ENCODE results near the gene PARD6A.

PARD6A gene

DNA sequence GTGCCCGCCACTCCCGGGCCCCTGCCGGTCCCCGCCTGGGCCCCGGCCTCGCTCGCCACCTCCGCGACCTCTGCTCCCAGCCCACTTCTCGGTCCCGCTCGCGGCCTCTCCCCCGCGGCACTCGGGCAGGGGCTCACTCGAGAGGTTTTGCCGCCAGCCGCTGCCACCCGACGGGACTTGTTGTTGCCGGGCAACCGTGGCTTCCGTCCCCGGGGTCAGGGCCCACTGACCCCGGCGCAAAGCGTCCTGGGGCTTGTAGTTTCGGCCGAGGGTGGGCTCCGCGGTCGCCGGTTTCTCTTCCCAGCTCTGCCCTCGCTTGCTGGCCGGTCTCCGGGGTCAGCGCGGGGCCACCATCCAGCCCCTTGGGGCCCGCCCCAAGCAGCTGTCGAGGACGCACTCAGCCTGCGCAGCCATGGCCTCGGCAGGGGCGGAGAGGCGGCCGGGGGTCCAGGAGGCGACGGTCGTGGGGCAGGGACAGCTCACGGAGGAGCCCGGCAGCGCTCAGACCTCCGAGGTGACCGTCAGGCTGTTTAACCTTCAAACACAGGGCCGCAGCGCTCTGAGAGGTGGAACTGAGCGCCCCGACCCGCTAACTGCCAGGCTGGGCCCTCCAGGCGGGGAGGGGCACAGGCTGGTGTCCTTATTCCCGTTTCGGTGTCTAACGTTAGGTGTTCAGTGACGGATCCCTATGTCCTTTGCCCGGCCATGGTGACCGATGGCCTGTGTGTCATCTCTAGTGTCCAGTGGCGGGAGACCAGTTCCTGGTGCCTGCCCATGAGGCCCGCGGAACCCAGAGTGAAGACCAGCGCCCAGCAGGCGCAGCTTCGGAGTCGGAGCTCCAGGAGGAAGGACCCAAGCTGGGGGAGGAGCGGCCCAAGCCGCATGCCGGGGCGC, 6.0 kb downstream of the PARD6A start, which contains the start of the genes C16orf86 and ENKD1:
Gene C16orf86, plus strand, starts transcription at position 256 of the 894 bp plus-strand sequence. Its CDS starts 157 bp downstream, at position 413.
Gene ENKD1, minus strand, starts transcription at position 192 of the 894 bp plus-strand sequence. CDS start 308 bp downstream, outside the sequence.
- DNase-seq (ENCODE audit: low read depth), result peak; percentile 68

DNA sequence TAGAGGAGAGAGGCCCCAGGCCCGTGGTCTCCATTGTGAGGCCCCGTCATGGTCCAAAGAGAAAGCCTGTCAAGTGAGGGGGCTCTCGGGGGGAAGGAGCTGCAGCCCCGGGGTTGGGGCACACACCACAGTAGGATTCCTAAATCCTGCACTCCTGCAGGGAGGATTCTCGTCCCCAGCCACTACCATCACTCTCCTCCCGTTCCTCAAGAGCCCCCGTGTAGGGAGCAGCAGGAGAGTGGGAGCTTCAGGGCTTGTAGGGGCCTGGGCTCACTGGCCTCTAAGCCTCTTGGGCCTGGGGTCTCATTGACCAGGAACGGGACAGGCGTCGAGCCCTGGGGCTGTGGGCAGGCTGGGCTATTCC, 6.7 kb downstream of the PARD6A start:
- no peak for DNase-seq (ENCODE audit: low read depth)

DNA sequence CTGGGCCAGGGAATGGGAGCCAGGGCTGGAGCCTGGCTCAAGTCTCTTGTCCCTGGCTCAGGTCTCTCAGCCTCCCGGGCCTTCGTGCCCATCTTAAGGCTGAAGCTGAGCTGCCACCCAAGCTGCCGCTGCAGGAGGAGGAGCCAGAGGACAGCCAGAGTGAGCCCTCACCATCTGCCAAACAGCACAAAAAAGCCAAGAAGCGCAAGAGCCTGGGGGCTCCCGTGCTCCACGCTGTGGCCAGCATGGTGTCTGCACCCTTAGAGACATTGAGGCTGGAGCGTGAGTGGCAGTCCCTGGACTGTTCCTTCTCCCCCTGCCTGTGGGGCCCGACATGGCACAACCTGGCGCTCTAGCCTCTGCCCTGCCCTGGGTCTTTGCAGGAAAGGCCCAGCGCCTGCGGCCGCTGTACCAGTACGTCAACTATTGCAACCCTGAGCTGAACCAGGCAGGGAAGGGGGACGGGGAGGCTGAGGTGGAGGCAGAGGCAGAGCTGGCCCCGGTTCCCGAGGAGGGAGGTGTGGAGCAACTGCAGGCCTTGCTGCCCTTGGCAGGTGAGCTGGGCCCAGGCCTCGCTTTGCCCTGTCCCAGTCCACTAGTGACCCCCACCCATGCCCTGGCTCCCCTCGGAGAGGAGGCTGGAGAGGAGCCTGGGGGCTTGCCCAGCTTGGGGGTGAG, 7.2 kb downstream of the PARD6A start:
- peak; percentile 60 for DNase-seq (ENCODE audit: low read depth)

DNA sequence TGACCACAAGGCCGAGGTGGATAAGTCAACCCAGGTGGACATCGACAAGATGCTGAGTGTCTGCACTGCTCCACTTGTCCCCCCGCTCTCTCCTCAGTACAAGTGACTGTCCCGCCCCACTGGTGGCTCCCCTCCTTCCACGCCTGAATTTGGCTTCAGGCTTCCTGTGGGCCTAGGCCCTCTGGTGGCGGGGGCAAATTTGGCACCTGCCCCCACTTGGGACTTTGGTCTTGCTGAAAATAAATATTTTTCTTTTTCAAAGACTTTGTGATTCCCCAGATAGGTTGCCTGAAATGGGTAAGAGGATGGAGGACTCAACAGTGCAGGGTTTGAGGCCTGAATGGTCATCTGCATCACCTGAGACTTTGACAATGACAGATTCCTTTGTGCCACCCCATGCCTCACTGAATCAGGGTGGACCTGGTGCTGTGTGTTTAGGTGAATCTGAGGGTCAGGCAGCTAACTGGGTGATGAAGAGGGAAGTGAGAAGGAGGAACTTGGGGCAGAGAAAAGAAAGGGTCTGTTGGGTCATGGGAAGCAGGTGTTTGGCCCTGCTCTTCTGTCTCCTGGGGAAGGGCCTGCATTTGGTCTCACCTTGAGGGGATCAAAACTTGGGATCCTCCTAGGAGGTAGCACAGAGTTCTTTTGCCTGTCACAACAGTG, 7.9 kb downstream of the PARD6A start:
- no peak for DNase-seq (ENCODE audit: low read depth)

DNA sequence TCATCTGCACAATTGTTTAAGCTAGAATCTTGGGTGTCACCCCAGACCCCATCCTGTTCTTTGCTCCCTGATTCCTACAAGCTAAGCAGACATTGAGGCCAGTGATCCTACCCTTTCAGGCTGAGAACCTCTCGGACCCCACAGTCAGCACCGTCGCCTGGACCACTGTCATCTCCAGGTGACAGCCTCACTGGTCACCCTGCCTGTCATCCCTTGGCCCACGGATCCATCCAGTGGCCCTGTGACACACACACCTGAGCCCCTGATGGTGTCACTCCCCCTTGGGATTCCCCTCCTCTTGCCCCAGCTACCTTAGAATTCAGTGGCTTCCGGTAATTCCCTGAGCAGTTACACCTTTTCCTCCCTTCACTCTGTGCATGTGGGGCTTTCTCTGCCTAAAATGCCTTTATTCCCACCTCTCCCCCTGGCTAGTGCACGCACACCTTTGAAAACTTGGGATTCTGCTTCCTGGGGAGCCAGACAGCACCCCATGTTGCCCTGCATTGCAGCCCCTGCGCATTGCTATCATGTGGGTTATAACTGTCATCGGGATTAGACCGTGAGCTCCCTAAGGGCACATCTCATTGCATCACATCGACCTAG, 8.8 kb downstream of the PARD6A start:
- DNase-seq (ENCODE audit: low read depth), result no peak

DNA sequence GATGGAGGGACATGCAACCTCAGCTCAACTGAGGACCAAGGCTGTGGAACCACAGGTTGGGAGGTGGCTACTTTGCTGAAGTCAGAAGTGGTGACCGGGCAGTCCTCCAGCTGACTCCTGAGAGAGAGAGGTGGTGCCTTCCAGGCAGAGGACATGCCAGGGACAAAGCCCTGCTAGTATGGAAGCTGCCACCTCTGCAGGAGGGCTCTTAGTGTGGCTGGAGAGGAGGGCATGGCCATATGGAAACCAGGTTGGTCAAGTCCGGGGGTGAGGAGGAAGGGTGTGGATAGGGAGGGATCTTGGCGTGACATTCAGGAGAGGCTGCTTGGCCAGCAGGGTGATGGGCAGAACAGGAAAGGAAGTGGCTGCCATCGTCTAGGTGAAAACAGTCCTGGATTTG, 11.5 kb downstream of the PARD6A start:
- no peak for DNase-seq (ENCODE audit: low read depth)

DNA sequence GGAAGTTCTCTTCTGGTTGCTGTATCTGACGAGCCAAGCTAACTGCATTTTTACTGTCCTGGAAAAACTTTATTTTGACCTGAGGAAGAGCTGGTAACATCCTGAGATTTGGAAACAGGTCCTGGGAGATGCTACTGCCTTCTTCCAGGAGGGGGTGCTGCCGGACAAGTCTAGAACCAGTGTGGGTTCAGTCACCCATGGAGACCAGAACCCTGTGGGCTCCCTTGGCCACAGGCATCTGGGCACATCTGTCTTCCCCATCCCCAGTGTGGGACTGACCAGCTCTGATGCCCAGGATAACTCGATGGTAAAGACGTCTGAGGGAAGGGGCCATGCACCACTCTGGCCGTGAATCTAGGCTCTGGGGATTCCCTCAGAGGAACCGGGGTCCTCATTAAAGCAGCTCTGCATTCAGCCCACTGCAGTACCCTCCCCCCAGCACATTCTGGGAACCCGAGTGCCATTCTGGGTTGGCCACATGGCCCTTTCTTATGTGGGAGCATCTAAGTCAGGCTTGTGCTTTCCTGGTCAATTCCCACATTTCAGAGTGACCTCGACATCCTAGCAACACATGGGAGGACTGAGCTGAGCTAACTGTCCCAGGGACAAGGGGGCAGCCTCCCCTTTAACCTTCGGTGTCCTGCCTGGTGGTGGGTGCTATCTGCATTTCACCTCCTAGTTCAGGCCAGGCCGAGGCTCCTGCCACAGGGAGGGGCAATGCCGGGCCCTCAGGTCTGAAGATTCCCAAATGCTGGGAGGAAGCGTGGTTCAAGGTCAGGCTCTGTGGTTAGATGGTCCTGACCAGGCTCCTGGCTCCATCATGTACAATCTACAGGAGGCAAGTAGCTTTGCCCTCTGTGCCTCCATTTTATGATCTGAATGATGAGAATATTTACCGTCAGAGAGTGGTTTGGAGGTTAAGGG, 12.2 kb downstream of the PARD6A start:
- DNase-seq (ENCODE audit: low read depth), result no peak

DNA sequence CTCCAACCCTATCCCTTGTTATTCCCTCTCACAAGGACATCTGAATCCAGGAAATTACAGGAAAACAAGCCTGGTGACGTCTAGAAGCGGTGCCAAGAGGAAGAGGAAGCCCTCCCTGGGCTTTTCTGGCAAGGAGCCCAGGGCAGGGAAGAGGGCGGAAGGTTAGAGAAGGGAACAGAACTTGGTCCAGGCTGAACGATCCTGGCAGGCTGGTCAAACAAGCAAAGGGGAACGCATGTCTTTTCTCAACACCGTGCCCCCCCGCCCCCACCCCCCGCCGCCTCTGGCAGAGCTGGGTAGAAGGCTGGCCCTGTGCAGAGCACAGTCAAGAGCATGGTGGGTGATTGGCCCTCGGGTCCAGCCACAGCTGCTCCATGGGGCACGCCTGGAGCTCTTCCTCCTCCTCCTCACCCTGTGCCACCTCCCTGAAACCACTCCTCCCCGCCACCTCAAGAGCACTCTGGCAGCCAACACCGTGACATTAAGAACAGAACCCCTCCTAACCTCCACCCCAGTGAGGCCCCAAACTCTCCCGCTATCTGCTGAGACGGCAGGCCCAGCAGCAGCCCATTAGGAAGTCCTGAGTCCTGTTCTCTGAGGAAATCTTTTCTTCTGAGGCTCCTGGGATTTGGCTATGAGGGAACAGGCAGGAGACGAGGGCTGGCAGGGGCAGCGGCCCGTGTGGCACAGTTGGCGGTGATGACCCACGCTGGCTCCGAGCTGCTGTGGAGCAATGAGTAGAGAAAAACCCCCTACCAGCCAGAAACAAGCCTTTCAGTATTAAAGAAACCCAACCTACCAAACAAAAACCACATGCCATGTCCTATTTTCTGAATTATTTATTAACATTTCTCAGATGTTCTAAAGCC, 13.2 kb downstream of the PARD6A start:
- no peak for DNase-seq (ENCODE audit: low read depth)

DNA sequence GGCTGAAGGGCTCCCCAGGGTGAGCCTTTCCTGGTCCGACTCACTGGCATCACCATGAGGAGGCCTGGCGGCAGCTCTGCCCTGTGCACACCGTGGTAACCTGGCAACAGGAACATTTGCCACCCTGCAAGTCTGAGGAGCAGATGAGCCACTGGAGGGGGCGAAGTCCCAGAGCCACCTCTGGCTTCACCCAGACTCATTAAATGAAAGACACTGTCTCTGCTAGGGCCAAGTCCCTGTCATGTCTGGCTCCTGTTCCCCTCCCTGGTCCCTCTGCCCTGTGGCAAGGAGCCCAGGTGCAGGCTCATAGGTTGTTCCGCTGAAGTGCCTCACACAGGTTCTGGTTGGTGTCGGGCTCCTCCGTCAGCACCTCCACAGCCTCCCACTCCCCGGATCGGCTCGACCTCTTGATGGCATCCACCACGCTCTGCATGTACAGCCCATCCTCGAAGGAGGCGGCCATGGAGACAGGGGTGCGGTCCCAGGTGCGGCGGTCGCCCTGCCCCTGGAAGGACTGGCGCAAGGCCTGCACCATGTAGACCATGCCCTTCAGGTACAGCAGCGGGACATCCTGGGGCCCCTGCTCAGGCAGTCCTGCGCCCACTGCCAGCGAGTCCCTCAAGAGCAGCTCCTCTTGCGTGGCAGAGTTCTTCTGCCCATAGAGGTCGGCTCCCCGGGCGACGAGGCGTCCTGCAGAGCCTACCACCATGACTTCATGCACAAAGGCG, 14.3 kb downstream of the PARD6A start:
- no peak for DNase-seq (ENCODE audit: low read depth)

DNA sequence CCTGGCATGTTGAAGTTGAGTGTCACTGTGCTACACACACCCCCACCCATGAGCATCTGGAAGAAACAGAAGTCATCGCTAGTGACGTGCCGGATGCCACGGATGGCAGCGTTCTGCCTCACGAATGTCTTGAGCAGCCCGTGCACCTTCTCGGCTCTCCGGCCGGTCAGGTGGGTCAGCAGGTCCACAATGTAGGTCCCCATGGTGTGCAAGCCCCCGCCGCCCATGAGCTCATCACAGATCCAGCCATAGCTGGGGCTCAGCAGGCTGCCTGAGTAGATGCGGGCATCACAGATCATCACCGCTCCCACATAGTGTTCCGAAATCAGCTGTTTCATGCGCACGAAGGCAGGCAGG, 14.8 kb downstream of the PARD6A start:
- DNase-seq (ENCODE audit: low read depth), result no peak

DNA sequence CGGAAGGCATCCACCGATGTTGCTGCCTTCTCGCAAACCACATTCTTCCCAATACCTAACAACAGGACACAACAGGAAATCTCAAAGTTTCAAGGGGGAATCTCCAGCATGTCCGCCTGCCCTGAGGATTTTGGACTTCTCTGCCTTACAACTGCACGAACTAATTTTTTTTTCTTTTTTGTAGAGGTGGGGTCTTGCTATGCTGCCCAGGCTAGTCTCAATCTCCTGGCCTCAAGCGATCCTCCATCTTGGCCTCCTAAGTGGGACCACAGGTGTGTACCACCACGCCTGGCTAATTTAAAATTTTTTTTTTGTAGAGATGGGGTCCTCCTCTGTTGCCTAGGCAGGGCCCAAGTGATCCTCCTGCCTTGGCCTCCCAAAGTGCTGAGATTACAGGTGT, 15.2 kb downstream of the PARD6A start:
- no peak for DNase-seq (ENCODE audit: low read depth)

DNA sequence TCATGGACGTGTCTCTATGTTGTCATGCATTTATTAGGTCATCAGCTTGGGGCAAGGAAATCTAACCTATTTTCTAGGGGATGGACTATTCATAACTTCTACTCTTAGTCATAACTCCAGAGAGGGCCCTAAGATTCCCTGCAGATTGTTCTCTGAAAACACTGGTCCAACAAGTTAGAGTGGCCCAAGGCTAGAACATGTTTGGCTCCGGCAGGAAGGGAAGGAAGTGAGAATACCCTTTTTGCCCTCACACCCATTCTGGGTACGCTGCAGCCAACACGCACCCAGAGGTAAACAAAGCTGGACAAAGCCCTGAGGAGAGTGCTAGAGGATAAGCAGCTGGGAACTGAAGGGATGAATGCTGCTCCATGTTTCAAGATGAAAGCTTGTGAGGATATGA, 15.8 kb downstream of the PARD6A start:
- no peak for DNase-seq (ENCODE audit: low read depth)

DNA sequence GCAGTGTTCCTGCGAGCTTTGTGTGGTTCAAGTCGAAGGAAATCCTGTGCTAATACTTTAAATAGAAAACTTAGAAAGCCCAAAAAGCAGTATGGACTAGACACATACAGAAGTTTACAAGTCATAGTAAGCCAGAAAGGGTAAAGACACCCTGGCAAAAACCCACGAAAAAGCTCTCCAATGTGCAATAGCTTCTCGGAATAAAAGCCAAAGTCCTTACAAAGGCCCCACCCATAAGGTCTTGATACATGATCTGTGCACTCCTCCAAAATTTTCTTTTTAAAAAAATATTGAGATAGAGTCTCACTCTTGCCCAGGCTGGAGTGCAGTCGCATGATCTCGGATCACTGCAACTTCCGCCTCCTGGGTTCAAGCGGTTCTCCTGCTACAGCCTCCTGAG, 16.2 kb downstream of the PARD6A start:
- DNase-seq (ENCODE audit: low read depth), result no peak

DNA sequence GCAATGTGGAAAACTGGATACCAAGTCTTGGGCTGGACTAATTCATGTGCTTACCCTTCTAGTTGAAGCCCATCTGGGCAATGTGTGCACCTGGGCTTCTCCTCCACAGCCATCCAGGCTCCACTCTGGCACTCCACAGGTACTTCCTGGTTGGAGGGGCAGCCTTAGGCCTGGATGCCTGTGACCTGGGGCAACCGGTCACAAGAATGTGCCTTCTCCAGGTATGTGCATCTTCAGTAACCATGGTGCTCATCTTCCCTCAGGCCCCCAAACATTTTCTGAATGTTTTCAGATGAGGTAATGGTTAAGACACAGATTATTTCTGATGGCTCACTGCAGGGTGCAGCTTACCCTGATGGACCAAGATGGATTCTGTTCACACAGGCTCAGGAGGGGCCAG, 17.0 kb downstream of the PARD6A start:
- DNase-seq (ENCODE audit: low read depth), result no peak

DNA sequence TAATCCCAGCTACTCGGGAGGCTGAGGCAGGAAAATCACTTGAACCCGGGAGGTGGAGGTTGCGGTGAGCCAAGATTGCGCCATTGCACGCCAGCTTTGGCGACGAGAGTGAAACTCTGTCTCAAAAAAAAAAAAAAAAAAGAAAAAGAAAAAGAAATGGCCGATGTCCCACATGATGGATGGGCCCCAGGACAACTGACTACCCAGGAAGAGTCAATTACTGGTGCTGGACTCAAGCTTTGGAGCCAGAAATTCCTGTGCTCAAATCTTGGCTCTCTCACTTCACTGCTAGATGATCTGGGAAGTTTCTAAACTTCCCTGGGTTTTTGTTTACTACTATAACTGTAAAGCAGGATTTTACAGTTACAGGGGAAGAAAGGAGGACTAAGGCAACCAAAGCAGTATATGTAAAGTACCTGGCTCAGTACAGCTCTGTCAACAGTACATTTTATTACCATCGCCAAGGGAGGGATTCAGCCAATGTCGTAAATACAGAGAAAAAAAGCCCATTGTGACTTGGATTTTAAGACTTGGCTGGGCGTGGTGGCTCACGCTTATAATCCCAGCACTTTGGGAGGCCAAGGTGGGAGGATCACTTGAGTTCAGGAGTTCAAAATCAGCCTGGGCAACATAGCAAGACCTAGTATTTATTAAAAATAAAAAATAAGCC, 17.7 kb downstream of the PARD6A start:
- DNase-seq (ENCODE audit: low read depth), result no peak

DNA sequence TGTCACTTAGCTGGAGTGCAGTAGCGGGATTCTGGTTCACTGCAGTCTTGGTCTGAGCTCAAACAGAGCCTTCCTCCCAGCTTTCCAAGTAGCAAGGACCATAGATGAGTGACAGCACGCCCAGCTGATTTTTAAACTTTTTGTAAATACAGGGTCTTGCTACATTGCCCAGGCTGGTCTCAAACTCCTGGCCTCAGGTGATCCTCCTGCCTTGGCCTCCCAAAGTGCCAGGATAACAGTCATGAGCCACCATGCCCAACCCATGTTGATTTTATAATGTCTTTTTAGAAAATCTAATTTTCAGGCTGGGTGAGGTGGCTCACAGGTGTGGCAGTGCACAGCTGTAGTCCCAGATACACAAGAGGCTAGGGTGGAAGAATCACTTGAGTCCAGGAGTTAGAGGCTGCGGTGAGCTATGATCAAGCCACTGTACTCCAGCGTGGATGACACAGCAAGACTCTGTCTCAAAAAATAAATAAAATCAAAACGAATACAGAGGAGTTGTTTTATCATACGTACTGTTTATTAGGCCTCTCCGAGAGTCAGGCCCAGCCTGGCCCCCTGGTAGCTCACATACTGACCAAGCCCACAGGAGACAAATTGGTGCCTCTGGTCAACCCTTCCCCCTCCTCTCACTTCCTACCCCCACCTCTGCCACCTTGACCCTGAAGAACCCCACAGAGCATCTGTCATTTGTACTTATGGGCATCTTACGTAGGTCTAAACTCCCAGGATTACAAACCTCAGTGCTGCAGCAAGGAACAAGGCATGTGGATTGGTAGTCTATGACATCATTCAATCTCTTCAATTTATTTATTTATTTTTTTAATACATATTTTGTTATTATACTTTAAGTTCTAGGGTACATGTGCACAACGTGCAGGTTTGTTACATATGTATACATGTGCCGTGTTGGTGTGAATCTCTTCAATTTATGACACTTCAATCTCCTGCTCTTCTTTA, 19.5 kb downstream of the PARD6A start:
- DNase-seq (ENCODE audit: low read depth), result no peak

DNA sequence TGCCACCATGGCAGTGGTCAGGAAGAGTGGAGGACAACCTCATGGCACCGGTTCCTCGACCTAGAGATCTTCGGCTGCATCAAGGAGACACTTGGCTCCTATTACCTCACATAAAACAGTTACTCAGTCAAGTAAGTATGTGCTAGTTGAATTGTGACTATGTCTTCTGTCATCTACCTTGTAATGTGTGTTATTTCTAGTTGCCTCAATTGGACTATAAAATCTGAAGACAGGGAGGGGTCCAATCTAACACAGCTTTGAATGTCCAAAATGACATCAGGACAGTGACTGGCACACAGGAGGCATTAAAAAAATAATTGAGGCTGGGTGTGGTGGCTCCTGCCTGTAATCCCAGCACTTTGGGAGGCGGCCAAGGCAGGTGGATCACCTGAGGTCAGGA, 23.0 kb downstream of the PARD6A start:
- no peak for DNase-seq (ENCODE audit: low read depth)
